Measurements from ENCODE around the gene CHRM2. TPM values are rescaled to one million over a fixed set of nuclear protein-coding genes. Genes with fewer than 3 reads are reported as not detected.
"Not testable (repeated sequence)": the region's sequence is repeated elsewhere in the genome, so short reads cannot be mapped to it uniquely, and the experiment has no call there.

The CHRM2 gene
- not detected for total RNA-seq

DNA sequence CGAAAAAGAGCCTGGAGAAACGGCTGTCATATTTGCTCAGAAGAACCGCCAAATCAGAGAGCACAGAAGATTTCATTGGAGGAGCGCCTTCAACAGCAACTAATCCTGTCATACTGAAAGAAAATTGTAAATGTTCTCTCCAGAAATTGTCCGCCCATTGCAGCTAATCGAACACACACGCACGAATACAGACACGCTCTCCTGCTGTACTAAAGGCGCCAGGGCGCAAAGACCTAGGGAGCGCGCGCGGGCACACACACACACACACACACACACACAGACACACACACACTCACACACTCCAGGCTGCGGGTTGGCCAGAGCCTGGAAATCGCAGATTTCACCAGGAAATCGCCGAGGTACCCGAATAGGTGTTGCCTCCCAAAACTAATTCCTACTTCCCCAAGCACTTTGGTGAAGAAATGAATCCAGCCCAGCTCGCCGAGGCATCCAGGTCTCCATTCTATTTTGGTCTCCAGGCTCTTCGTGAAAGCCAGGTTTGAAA lies at the start of gene CHRM2:
CHRM2 (plus strand) TSS at position 157 of the 505 bp plus-strand sequence. CDS start 146,214 bp downstream, outside the sequence.
- Mint-ChIP-seq H3K4me3 (no peak within 1 kb of the TSS), H3K9me3 (no peaks in the 10 kb centered on the region), H3K27me3 (peaks cover 40% of the 10 kb centered on the region), H3K27ac (no peak within 1 kb of the TSS), H3K36me3 (no peaks in the 10 kb centered on the region), H3K4me1 (no peaks in the 10 kb centered on the region)
- DNase-seq = no peak

DNA sequence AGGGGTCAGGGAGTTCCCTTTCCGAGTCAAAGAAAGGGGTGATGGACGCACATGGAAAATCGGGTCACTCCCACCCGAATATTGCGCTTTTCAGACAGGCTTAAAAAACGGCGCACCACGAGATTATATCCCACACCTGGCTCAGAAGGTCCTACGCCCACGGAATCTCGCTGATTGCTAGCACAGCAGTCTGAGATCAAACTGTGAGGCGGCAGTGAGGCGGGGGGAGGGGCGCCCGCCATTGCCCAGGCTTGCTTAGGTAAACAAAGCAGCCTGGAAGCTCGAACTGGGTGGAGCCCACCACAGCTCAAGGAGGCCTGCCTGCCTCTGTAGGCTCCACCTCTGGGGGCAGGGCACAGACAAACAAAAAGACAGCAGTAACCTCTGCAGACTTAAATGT lies 37.1 kb upstream of the CHRM2 start:
- H3K27me3 Mint-ChIP-seq, H3K4me1 Mint-ChIP-seq, H3K36me3 Mint-ChIP-seq, H3K27ac Mint-ChIP-seq, DNase-seq, H3K9me3 Mint-ChIP-seq, H3K4me3 Mint-ChIP-seq: not testable (repeated sequence)

DNA sequence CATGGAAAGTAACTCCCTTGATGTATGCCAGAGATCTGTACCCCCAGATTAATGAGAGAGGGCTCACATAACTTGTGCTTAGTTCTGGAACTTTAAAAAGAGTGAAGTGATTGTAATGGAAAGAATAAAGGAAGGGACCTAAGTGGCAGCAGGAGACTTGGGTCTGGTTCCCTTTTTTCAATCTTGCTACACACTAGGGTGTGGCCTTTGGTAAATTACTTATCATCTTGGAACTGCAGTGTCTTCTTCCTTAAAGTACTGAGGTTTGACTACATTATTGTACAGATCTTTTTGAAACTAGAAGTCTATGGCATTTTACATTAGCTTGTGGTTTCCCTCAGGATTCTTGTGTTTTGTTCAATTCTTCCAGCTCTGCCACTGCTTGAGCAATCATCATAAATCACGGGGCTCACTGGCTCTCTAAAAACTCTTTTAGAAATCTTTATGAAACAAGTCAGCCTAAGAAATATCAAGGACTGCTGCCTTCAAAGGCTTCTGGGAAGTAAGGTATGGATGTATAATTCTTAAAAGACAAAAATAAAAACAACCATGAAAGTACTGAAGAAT lies 22.5 kb upstream of the CHRM2 start:
- H3K27ac Mint-ChIP-seq = no peak overlapping the region
- no peaks in the 10 kb centered on the region for H3K36me3 Mint-ChIP-seq
- H3K9me3 Mint-ChIP-seq = no peaks in the 10 kb centered on the region
- no peak overlapping the region for H3K4me3 Mint-ChIP-seq
- H3K27me3 Mint-ChIP-seq = no peaks in the 10 kb centered on the region
- no peaks in the 10 kb centered on the region for H3K4me1 Mint-ChIP-seq
- DNase-seq = no peak

DNA sequence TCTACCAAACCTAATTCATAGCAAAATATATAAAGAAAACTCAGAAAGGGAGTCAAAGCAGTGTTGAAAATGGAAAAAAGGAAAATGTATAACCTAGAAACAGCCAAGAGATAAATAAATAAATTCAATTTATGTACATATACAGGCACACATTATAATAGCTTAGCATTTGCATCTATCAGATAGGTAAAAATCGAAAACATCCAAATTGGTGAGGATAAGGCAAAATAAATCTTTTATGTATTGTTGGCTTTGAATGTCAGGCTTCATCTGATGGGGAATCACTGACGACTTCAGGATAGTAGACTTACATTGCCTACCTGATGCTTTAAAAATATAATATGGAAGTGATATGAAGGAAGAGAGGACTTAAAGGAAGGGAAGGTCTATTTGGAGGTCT lies 20.6 kb upstream of the CHRM2 start:
- no peak overlapping the region for H3K27ac Mint-ChIP-seq
- H3K4me3 Mint-ChIP-seq = no peak overlapping the region
- no peaks in the 10 kb centered on the region for H3K27me3 Mint-ChIP-seq
- H3K36me3 Mint-ChIP-seq = no peaks in the 10 kb centered on the region
- no peaks in the 10 kb centered on the region for H3K9me3 Mint-ChIP-seq
- DNase-seq = no peak
- H3K4me1 Mint-ChIP-seq = no peaks in the 10 kb centered on the region

DNA sequence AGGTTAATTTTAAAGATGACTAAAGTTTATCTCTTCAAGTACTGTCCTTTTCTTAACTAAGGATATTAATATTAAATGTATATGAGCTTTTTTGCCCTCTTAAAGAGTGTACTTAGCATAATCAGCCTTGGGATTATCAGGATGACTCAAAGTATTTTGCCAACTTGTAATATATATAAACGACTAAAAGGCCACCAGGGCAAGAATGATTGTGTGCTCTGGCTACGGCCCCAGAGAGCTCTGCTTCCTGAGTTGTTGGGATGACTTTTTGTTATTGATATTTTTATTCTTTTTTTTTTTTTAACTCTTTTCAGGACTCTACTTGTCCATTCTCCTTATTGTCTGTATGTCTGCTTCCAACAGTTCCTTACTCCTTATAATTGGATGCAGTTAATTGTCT lies 14.8 kb upstream of the CHRM2 start:
- Mint-ChIP-seq H3K4me3 (no peak overlapping the region), H3K27me3 (no peaks in the 10 kb centered on the region), H3K36me3 (no peaks in the 10 kb centered on the region), H3K4me1 (no peaks in the 10 kb centered on the region), H3K9me3 (peaks cover 5% of the 10 kb centered on the region), H3K27ac (no peak overlapping the region)
- DNase-seq = no peak

DNA sequence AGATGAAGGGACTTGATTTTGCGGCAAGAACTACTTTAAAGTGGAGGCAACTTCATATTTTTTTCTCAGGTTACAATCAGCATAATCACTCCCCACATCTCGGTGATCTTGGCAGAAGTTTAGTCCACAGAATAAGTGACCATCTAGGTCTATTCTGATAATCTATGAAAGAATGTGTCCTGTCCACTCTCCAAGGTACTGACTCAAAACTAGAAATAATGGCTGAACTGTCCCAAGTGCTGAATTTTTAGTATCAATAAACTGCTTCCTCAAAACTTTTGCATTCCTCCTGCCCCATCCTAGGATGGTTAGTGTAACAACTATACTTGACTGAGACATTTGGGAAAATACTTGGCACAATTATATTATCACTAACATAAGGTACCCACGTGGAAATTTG lies 10.9 kb upstream of the CHRM2 start:
- Mint-ChIP-seq H3K27me3 (no peaks in the 10 kb centered on the region), H3K4me3 (no peak overlapping the region), H3K9me3 (peaks cover 5% of the 10 kb centered on the region), H3K27ac (no peak overlapping the region), H3K36me3 (no peaks in the 10 kb centered on the region), H3K4me1 (no peaks in the 10 kb centered on the region)
- no peak for DNase-seq

DNA sequence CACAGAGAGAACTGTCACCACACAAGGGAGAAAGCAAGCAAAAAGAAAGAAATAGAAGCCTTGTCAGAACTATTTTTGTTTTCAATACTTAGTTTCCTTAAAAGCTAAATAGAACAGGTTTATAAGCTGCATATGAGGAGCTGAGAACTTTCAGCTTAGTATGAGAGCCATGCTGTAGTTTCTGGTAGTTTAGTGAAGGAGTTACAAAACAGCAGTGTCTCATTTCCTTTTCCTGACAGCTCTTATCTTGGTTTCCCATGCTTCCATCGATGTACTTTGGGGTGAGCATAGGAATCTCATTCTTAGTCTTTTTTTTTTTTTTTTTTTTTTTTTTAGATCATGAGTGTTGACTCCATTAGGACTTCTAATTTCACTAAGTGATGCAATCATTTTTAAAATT lies 8.6 kb upstream of the CHRM2 start:
- DNase-seq = no peak

DNA sequence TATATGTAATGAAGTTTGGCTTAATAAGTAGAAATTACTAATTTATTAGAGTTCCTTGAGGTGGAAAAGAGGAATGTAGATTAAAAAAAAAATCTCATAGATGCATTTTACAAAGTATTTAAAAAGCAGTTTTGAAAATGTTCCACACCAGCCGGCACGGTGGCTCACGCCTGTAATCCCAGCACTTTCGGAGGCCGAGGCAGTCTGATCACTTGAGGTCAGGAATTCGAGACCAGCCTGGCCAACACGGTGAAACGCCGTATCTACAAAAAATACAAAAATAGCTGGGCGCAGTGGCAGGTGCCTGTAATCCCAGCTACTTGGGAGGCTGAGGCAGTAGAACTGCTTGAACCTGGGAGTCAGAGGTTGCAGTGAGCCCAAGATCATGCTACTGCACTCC lies 3.2 kb upstream of the CHRM2 start:
- Mint-ChIP-seq H3K9me3 (no peaks in the 10 kb centered on the region), H3K36me3 (no peaks in the 10 kb centered on the region), H3K4me1 (no peaks in the 10 kb centered on the region), H3K27ac (no peak overlapping the region), H3K27me3 (peaks cover 20% of the 10 kb centered on the region), H3K4me3 (no peak overlapping the region)
- DNase-seq = no peak

More for the DNA sequence above, 8.6 kb upstream of the CHRM2 start:
- peaks cover 5% of the 10 kb centered on the region for H3K9me3 Mint-ChIP-seq
- H3K4me3 Mint-ChIP-seq = no peak overlapping the region
- no peaks in the 10 kb centered on the region for H3K27me3 Mint-ChIP-seq
- H3K36me3 Mint-ChIP-seq = no peaks in the 10 kb centered on the region
- H3K27ac Mint-ChIP-seq = no peak overlapping the region
- H3K4me1 Mint-ChIP-seq = no peaks in the 10 kb centered on the region

DNA sequence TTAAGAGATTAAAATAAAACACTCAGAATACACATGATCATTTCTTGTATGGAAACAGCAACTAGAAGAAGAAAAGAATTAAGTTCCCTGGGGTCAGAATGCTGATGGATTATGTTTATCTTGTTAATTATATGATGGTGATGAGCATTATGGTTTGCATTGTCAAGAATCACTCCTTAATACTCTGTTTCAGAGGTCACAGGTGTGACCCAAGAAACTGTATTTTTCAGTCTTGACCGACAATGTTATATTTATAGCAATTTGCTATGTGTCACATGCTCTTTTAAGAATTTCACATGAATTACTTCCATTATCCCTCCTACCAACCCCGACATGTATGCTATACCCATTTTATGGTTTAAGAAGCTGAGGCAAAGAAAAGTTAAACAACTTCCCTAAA lies 2.7 kb upstream of the CHRM2 start:
- no peaks in the 10 kb centered on the region for H3K4me1 Mint-ChIP-seq
- no peaks in the 10 kb centered on the region for H3K9me3 Mint-ChIP-seq
- peaks cover 26% of the 10 kb centered on the region for H3K27me3 Mint-ChIP-seq

DNA sequence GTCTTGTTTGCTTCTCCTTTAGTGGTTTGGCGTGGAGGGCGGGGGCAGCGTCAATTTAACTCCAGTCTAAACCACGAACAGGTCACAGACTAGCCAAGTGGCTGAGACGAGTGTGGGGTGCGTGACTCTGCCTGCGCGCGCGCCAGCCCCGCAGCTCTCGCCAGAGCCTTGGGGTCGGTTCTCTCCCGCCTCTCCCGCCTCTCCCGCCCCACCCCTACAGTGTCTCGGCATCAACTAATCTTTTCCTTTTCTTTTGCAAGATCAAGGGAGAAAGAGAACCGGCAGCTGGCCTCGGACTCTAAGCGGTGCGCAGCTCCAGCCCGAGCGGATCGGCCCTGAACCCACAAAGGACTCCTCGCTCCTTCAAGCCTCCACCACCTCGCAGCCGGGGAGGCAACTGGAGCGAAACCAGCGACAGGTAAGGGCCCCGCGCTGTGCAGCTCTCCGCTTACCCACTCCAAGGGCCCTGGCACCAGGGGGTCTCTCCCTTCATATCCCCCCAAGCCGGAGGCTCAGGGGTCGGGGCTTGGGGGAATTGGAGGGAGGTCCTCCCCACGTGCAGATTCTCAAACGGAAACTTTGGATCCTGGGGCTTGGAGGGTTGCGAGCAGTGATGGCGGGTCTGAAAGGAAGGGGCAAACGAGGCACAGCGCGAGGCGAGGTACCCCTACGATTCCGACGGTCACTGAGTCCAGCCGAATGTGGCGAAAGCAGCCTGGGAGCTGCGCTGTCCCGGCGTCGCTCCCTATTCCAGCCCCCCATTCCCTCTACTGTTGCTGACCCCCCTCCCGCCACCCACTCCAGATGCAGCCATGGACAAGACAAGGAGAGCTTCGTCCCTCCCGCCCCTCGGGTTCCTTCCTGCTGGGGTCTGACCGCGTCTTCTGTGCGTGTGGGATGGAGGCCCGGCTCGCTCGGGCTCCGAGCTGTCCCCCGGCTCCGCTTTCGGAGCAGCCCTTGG lies 829 bp downstream of the CHRM2 start:
- H3K27ac Mint-ChIP-seq = no peak overlapping the region
- no peaks in the 10 kb centered on the region for H3K9me3 Mint-ChIP-seq
- H3K4me3 Mint-ChIP-seq = no peak overlapping the region
- DNase-seq = no peak
- no peaks in the 10 kb centered on the region for H3K36me3 Mint-ChIP-seq
- peaks cover 41% of the 10 kb centered on the region for H3K27me3 Mint-ChIP-seq
- H3K4me1 Mint-ChIP-seq = no peaks in the 10 kb centered on the region

More for the DNA sequence above, 2.7 kb upstream of the CHRM2 start:
- DNase-seq = no peak
- no peaks in the 10 kb centered on the region for H3K36me3 Mint-ChIP-seq
- H3K4me3 Mint-ChIP-seq = no peak overlapping the region
- no peak overlapping the region for H3K27ac Mint-ChIP-seq

DNA sequence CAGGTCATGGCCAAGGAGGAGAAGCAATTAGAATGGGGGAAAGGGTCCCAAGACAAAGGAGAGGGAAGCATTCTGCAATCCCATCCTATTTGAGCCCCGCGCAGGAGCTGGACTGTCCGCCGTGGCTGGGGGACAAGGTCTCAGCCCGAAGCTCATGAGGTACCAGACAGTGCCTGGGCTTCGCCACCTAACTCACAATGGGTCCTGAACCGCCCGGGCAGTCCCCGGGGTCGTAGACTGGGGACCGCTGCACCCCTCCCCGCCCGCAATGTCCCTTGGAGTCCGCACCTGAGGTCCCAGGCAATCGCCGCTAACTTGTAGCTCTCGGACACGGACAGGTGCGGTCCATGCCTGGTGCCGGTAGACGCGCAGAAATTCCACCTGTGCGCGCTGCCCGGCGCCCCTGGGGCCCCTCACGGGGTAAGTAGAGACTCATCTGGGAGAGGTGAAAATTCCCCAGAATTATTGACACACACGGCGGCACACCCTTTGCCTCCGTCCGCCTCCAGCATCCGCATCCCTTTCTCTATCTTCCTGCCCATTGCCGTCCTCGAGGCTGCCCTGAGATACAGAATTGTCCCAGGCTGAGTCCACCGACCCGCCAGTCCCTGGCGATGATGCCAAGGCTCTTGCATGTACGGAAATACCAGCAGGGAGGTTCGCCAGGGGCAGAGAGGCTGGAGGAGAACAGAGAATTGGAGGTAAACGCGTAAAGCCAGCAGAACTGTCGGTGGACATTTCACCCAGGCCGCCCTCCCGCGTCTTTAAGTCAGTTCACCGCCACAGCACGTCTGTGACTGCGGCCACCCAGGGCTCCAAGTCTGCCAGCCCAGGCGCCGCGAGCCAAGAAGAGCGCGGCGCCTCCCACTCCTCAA lies 1.8 kb downstream of the CHRM2 start:
- DNase-seq = no peak
- Mint-ChIP-seq H3K36me3 (no peaks in the 10 kb centered on the region), H3K4me3 (no peak overlapping the region), H3K27me3 (peaks cover 41% of the 10 kb centered on the region), H3K27ac (no peak overlapping the region), H3K9me3 (no peaks in the 10 kb centered on the region), H3K4me1 (no peaks in the 10 kb centered on the region)

DNA sequence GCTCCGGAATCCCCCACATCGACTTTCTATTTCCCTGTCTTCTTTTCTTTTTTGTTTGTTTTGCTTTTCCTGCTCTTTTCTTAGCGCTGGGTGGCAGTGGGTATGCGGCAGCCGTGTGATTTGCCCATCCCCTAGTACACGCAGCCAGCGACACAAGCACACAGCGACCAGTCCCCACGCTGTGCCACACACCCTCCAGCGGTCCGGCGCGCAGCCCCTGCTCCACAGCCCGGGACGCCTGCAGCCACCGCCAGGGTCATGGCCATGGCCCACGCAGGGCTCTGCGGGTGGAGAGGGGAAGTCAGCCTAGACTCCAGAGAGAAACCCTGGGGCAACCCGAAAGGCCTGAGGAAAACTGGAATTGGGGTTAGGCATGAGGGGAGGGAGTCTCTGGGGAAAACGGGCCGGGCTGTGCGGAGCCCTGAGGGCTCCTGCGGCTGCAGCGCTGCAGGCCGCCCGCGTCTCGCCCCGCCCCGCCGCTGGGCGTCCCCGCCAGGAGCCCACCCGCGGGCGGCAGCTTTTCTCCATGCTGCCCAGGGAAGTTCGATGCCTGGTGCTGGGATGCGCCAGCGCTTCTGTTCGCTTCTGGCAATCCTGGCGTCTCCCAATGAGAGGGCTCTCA lies 2.5 kb downstream of the CHRM2 start:
- Mint-ChIP-seq H3K9me3 (no peaks in the 10 kb centered on the region), H3K27ac (no peak overlapping the region), H3K27me3 (peaks cover 41% of the 10 kb centered on the region), H3K36me3 (no peaks in the 10 kb centered on the region), H3K4me1 (no peaks in the 10 kb centered on the region), H3K4me3 (no peak overlapping the region)
- DNase-seq = no peak

DNA sequence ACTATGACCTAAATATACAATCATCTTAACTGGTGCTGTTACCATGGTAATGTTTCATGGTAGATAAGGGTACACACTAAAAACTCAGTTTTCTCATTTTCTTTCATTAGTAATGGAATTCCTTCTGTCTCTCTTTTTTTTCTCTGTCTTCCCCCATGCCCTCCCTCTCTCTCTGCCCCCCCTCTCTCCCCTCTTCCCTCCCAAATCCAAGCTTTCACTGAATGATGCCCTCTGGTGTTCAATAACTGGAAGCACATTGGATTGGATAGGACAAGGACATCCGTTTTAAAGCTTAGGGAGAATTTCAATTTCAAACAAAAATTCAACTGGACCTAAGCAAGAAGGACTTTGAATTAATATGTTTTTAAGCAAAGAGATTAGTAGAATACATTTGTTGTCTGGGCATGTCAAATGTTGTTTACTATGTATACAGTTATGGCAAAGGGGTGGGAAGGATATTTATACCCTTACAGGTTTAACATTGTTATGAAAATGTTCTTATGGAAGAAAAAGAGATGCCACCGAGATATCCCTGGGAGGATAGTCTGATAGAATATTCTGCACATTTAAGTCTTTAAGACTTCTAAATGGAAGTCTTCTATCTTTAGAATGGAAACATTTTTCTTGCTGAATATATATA lies 6.1 kb downstream of the CHRM2 start:
- no peak for DNase-seq
- H3K27ac Mint-ChIP-seq = no peak overlapping the region
- H3K36me3 Mint-ChIP-seq = no peaks in the 10 kb centered on the region
- H3K4me3 Mint-ChIP-seq = no peak overlapping the region
- no peaks in the 10 kb centered on the region for H3K9me3 Mint-ChIP-seq
- H3K4me1 Mint-ChIP-seq = no peaks in the 10 kb centered on the region
- peaks cover 27% of the 10 kb centered on the region for H3K27me3 Mint-ChIP-seq

DNA sequence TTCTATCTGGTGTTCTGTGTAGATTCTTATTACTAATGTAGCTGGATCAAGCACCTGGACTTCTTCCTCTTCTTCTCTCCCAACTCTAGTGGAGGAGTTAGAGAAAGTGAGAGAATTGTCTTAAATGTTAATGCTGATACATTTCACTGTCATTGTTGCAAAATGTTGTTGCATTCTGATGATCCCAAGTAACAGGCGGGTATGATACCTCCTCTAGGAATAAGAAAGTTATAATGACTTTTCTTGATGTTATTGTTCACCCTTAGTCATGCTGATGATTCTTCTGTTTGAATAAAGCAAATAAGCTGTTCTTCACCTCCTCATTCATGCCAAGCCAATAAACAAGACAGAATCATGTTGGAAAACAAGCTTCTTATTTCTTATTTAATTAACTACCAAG lies 9.1 kb downstream of the CHRM2 start:
- Mint-ChIP-seq H3K27me3 (peaks cover 4% of the 10 kb centered on the region), H3K4me3 (no peak overlapping the region), H3K9me3 (no peaks in the 10 kb centered on the region), H3K4me1 (no peaks in the 10 kb centered on the region), H3K36me3 (no peaks in the 10 kb centered on the region), H3K27ac (no peak overlapping the region)
- DNase-seq = no peak

Measured in activated naive CD8-positive, alpha-beta T cell treated with anti-CD3 and anti-CD28 coated beads for 36 hours (primary cell).